HG03064 (cell line): ENCODE results near the gene EFNB2.

Source experiments
- ATAC-seq: cut with Tn5 transposase; IDR thresholded peaks from one replicate; pipeline ENCODE4 v1.9.1; 2021; ENCODE audit warnings: low read depth; ENCODE audit not compliant: unreplicated experiment

EFNB2 gene

GRCh38 chr13:106466691-106467426 is 68.6 kb downstream of the EFNB2 start:
- ATAC-seq, result no peak

- ATAC-seq, result no peak
Observed at GRCh38 chr13:106464076-106464475, 71.4 kb downstream of the EFNB2 start.

GRCh38 chr13:106462710-106463109 is 72.8 kb downstream of the EFNB2 start:
- no peak for ATAC-seq

GRCh38 chr13:106455777-106456176 is 79.7 kb downstream of the EFNB2 start:
- no peak for ATAC-seq

GRCh38 chr13:106455190-106455589 is 80.3 kb downstream of the EFNB2 start:
- ATAC-seq, result no peak

- ATAC-seq, result no peak
Observed at GRCh38 chr13:106453101-106453500, 82.4 kb downstream of the EFNB2 start.

- ATAC-seq, result no peak
Observed at GRCh38 chr13:106450991-106451390, 84.5 kb downstream of the EFNB2 start.

GRCh38 chr13:106449096-106449495 is 86.4 kb downstream of the EFNB2 start:
- no peak for ATAC-seq

- no peak for ATAC-seq
Observed at GRCh38 chr13:106445996-106446395, 89.5 kb downstream of the EFNB2 start.

GRCh38 chr13:106443607-106444322 is 91.7 kb downstream of the EFNB2 start:
- no peak for ATAC-seq

- no peak for ATAC-seq
Observed at GRCh38 chr13:106440866-106441265, 94.6 kb downstream of the EFNB2 start.
